Lower lobe of right lung (tissue), 2 donors: Measurements from ENCODE around the gene GSTM5. TPM values are rescaled to one million over a fixed set of nuclear protein-coding genes. Genes with fewer than 3 reads are reported as not detected.

ENCODE experiments used
- ATAC-seq, 2 donors: fragments of 200-7000 bp; cut with Tn5 transposase; one replicate each; pipeline ENCODE4 v1.9.1; 2020 to 2022; ENCODE audit warnings: mild to moderate bottlenecking in 2 of 2, moderate library complexity in 2 of 2
- DNase-seq: peaks from one replicate; pipeline ENCODE4 v3.0.0-alpha.2; 2020
- H3K27ac ChIP-seq: fragments of 200-600 bp; one replicate; pipeline ENCODE4 v1.8.0; 2022
- H3K27me3 ChIP-seq: fragments of 200-600 bp; one replicate; pipeline ENCODE4 v1.8.0; 2022; ENCODE audit warnings: low read depth
- H3K36me3 ChIP-seq: fragments of 200-600 bp; one replicate; pipeline ENCODE4 v1.8.0; 2022; ENCODE audit warnings: mild to moderate bottlenecking
- H3K4me1 ChIP-seq: fragments of 200-600 bp; one replicate; pipeline ENCODE4 v1.8.0; 2022
- H3K4me3 ChIP-seq: fragments of 200-600 bp; one replicate; pipeline ENCODE4 v1.8.0; 2022; ENCODE audit warnings: mild to moderate bottlenecking
- H3K9me3 ChIP-seq: fragments of 200-600 bp; one replicate; pipeline ENCODE4 v1.8.0; 2022
- intact Hi-C: fragments of 100-400 bp; cut with DNase I; formaldehyde crosslinking; loops from one replicate; pipeline ENCODE4 v1.11.0; 2022
- total RNA-seq: library from RNA; stranded (reverse); fragmentation: NEBNext Ultra II Directional; extraction: Animal tissue kit (Norgen Biotek cat#: 25700); gene quantifications from one replicate; pipeline ENCODE4 v1.2.1, GENCODE V29; 2021
- TF ChIP-seq, protein P1 (sequence below): fragments of 200-600 bp; IDR thresholded peaks from one replicate; pipeline ENCODE4 v1.8.0; 2022; ENCODE audit warnings: antibody characterized with exemption, mild to moderate bottlenecking
- donor health status: DM: no; HTN: yes; CAD: no; lungs with severe emphysema.

Gene GSTM5
- total RNA-seq, 1 donor from 2014 or later, result 11.7 TPM

DNA sequence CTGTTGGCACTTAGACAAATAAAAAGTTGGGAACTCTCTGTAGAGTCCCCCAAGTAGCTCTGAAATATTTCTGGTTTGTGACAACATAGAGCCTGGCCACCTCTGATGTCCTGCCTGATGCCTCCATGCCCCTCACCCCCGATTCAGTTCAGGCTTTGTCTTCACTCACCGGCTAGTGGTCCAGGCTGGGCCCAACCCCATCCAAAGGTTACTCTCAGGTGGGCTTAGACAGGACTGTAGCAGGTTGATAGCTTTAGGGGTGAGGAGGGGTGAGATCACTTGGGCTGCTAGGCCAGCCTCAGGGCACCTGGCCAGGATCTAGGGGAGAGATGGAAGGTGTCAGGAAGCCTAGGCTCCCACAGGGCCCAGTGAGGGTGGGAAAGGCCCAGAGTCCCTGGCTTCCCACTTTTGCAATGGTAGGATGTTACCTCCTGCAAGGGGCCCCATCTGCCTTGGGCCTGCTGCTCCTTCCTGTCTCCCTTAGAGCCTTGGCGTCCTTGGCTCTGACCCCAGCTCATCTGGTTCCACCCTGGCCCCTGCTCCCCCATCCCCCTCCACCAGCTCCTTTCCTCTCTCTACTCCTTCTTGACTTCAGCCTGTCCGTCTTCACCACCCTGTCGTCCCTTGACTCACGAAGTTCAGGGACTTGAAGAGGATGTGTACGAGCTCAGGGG lies 44.9 kb downstream of the GSTM5 start:
- H3K27me3 ChIP-seq, result no peaks in the 10 kb centered on the region
- TF ChIP-seq, protein P1, sequence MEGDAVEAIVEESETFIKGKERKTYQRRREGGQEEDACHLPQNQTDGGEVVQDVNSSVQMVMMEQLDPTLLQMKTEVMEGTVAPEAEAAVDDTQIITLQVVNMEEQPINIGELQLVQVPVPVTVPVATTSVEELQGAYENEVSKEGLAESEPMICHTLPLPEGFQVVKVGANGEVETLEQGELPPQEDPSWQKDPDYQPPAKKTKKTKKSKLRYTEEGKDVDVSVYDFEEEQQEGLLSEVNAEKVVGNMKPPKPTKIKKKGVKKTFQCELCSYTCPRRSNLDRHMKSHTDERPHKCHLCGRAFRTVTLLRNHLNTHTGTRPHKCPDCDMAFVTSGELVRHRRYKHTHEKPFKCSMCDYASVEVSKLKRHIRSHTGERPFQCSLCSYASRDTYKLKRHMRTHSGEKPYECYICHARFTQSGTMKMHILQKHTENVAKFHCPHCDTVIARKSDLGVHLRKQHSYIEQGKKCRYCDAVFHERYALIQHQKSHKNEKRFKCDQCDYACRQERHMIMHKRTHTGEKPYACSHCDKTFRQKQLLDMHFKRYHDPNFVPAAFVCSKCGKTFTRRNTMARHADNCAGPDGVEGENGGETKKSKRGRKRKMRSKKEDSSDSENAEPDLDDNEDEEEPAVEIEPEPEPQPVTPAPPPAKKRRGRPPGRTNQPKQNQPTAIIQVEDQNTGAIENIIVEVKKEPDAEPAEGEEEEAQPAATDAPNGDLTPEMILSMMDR, result no peak
- DNase-seq (no peak), ATAC-seq (no peak)
- intact Hi-C loops, result no loop called here
- no peak overlapping the region for H3K27ac ChIP-seq
- H3K9me3 ChIP-seq, result no peaks in the 10 kb centered on the region
- no peaks in the 10 kb centered on the region for H3K4me1 ChIP-seq
- H3K4me3 ChIP-seq, result no peak overlapping the region
- no peaks in the 10 kb centered on the region for H3K36me3 ChIP-seq

DNA sequence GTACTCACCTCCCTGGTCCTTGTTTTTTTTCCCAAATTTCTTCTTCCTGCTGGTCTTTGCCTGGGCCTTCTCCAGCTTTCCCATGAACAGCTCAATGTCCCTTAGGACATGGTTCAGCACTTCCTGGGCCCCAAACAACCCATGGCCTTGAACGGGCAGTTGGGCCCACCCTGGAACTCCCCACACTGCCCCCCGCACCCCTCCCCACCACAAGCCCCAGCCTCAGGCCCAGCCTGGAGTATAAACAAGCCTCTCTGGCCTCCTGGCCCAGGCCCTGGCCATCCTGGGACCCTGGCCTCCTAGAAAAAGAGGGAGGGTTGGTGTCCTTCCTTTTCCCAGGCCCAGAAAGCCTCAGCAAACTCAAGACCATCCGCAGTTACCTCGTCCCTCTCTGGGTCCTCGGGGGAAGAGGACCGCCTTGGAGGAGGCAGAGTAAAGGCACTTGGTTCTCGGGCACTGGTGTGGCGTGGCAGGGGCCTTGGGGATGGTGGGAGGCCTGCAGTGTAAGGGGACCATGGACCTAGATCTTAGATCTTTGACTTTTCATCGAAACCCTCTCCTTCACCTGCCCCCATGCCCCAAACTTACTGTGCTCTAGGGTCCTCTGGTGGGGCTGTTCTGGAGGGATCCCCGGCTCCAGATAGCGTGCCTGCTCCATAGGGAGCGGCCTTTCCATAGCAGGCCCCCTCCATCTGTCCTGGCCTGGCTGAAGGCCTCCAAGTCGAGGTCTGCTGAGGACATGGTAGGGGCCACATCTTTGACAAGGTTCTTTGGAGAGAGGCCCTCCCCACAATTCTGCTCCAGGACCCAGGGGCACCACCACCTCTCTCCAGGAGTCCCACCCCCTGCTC lies 46.1 kb downstream of the GSTM5 start:
- TF ChIP-seq, protein P1, result no peak
- intact Hi-C loops, result no loop called here

DNA sequence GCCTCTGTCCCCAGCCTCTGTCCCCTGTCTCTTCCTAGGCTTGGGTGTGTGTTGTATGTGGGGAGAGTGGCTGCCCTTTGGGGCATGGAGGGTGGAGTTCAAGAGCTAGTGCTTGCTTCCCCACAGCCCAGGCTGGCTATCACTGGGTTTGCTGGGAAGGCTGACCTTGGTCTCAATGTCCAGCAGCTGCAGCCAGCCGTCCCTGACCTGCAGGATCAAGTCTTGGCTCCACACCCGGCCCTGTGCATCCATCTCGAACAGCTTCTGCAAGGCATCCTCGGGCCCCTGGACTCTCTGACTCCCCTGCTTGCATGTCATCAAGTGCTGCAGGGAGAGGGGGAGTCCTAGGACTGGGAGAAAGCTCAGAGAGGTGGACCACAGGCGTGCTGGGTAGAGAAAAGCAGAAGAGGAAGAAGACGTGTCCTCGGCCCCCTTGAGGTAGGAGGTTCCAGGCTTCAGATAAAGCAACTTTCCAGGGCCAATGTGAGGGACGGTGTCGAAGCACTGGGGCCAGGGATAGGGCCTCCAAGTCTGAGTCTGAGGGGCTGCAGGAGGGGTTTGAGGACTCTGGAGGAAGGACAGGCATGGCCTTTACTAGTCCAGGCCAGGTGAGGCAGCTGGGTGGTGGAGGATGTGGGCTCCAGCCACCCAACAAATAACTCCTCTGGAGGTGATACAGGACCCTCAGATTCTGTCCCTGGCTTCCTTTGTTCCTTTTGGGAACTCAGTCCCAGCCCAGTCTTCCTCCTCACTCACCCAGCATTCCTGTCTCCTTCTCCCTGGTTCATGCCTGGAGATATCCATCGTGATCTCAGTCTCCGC lies 47.7 kb downstream of the GSTM5 start:
- ATAC-seq (no peak), DNase-seq (peak; percentile 42)
- Histone ChIP-seq H3K4me1 (peaks cover 12% of the 10 kb centered on the region), H3K27ac (no peak overlapping the region), H3K4me3 (no peak overlapping the region), H3K27me3 (no peaks in the 10 kb centered on the region), H3K9me3 (no peaks in the 10 kb centered on the region), H3K36me3 (no peaks in the 10 kb centered on the region)
- TF ChIP-seq, protein P1, result no peak
- intact Hi-C loops, result no loop called here

More for the DNA sequence above, 46.1 kb downstream of the GSTM5 start:
- peak; percentile 25 for DNase-seq
- Histone ChIP-seq H3K4me1 (peaks cover 4% of the 10 kb centered on the region), H3K9me3 (no peaks in the 10 kb centered on the region), H3K4me3 (no peak overlapping the region), H3K27me3 (no peaks in the 10 kb centered on the region), H3K27ac (no peak overlapping the region), H3K36me3 (no peaks in the 10 kb centered on the region)
- no peak for ATAC-seq

DNA sequence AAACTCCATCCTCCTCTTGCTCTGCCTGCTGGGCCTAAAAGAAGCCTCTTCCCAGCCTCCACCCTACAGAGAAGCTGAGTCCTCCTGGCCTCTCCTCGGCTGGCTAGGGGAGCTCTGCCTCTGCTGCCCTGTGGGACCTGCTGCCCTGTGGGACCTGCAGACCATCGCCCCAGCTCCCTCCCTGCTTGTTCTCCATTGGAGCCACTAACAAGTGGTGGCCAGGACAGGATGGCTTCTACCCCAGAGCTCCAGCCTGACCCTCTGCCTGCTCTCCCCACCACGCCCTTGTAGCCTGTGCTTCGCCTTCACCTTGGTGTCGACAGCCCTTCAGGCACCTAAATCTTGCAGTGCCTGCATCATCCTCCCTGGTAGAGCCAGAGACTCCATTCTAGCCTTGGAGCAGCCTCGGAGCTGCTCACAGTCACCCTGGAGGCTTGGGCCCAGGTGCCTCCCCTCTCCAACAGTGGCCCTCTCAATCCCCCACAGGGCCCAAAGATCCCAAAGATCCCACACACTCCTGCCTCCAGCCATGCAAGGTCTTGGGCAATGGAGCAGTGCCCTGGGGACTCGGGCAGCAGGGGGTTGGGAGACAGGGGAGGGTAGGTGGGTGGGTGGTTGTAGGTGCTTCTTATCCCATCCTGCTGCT lies 48.7 kb downstream of the GSTM5 start:
- Histone ChIP-seq H3K4me1 (peaks cover 12% of the 10 kb centered on the region), H3K36me3 (no peaks in the 10 kb centered on the region), H3K4me3 (no peak overlapping the region), H3K27ac (no peak overlapping the region), H3K9me3 (no peaks in the 10 kb centered on the region), H3K27me3 (no peaks in the 10 kb centered on the region)
- ATAC-seq, result no peak
- TF ChIP-seq, protein P1, result no peak
- DNase-seq, result peak; percentile 32
- intact Hi-C loops, result no loop called here
